NCI-H2081 treated with DMSO at 0.1 percent for 48 hours (cell line): ENCODE measurements around the gene BAIAP2L1.
A peak's percentile ranks its signal among the peaks of the same experiment; 100 is the strongest.

Source experiments
- DNase-seq: peaks from one replicate; lab custom pipeline; 2025; lab: John Stamatoyannopoulos, UW

BAIAP2L1 gene

GRCh38 chr7:98293746-98294145 is 107.1 kb downstream of the BAIAP2L1 start:
- no peak for DNase-seq

GRCh38 chr7:98293265-98293664 is 107.6 kb downstream of the BAIAP2L1 start:
- DNase-seq = no peak

- no peak for DNase-seq
These were observed 109.2 kb downstream of the BAIAP2L1 start for GRCh38 chr7:98291717-98292116.

GRCh38 chr7:98289333-98289875 is 111.5 kb downstream of the BAIAP2L1 start:
- no peak for DNase-seq

- DNase-seq = no peak
These were observed 112.6 kb downstream of the BAIAP2L1 start for GRCh38 chr7:98288064-98288823.

- DNase-seq = no peak
These were observed 113.4 kb downstream of the BAIAP2L1 start for GRCh38 chr7:98287486-98287959.

GRCh38 chr7:98286701-98287485 is 114.0 kb downstream of the BAIAP2L1 start:
- no peak for DNase-seq

GRCh38 chr7:98286093-98286539 is 114.8 kb downstream of the BAIAP2L1 start:
- no peak for DNase-seq

- DNase-seq = no peak
These were observed 115.5 kb downstream of the BAIAP2L1 start for GRCh38 chr7:98285157-98286092.

GRCh38 chr7:98284335-98285036 is 116.4 kb downstream of the BAIAP2L1 start:
- no peak for DNase-seq

GRCh38 chr7:98283887-98284222 is 117.0 kb downstream of the BAIAP2L1 start:
- DNase-seq = no peak

- DNase-seq = no peak
These were observed 117.6 kb downstream of the BAIAP2L1 start for GRCh38 chr7:98283127-98283886.

- DNase-seq = no peak
These were observed 118.2 kb downstream of the BAIAP2L1 start for GRCh38 chr7:98282703-98283102.

- DNase-seq = no peak
These were observed 118.9 kb downstream of the BAIAP2L1 start for GRCh38 chr7:98281757-98282606.

GRCh38 chr7:98280791-98281756 is 119.8 kb downstream of the BAIAP2L1 start, which contains the start of gene BRI3:
BRI3 (plus strand) TSS chr7:98281686; CDS start chr7:98281796, 110 bp downstream.
- DNase-seq = peak; percentile 57

GRCh38 chr7:98280296-98280695 is 120.6 kb downstream of the BAIAP2L1 start:
- DNase-seq = no peak

GRCh38 chr7:98278936-98279335 is 122.0 kb downstream of the BAIAP2L1 start:
- peak; percentile 20 for DNase-seq

- DNase-seq = no peak
These were observed 122.5 kb downstream of the BAIAP2L1 start for GRCh38 chr7:98278408-98278807.
